HG03196 (cell line): ENCODE measurements around the gene CFAP299.
"Not testable (repeated sequence)": the region's sequence is repeated elsewhere in the genome, so short reads cannot be mapped to it uniquely, and the experiment has no call there.

Experiments
- ATAC-seq: cut with Tn5 transposase; IDR thresholded peaks from one replicate; pipeline ENCODE4 v1.9.1; 2021; ENCODE audit not compliant: unreplicated experiment

Gene CFAP299

GRCh38 chr4:80705311-80705710 is 369.8 kb downstream of the CFAP299 start:
- ATAC-seq: no peak

- no peak for ATAC-seq
Measured at GRCh38 chr4:80709082-80709869, 373.7 kb downstream of the CFAP299 start.

GRCh38 chr4:80710748-80711451 is 375.4 kb downstream of the CFAP299 start:
- no peak for ATAC-seq

GRCh38 chr4:80711956-80712355 is 376.4 kb downstream of the CFAP299 start:
- no peak for ATAC-seq

- ATAC-seq: no peak
Measured at GRCh38 chr4:80713409-80713808, 377.9 kb downstream of the CFAP299 start.

- ATAC-seq: no peak
Measured at GRCh38 chr4:80717204-80717603, 381.7 kb downstream of the CFAP299 start.

GRCh38 chr4:80726471-80726870 is 390.9 kb downstream of the CFAP299 start:
- no peak for ATAC-seq

GRCh38 chr4:80730158-80730557 is 394.6 kb downstream of the CFAP299 start:
- ATAC-seq: no peak

- ATAC-seq: no peak
Measured at GRCh38 chr4:80731436-80731835, 395.9 kb downstream of the CFAP299 start.

- ATAC-seq: no peak
Measured at GRCh38 chr4:80732010-80732409, 396.5 kb downstream of the CFAP299 start.

GRCh38 chr4:80740375-80740774 is 404.8 kb downstream of the CFAP299 start:
- ATAC-seq: no peak

- not testable (repeated sequence) for ATAC-seq
Measured at GRCh38 chr4:80749558-80749957, 414.0 kb downstream of the CFAP299 start.

GRCh38 chr4:80751200-80751599 is 415.7 kb downstream of the CFAP299 start:
- ATAC-seq: no peak

GRCh38 chr4:80767944-80768343 is 432.4 kb downstream of the CFAP299 start:
- no peak for ATAC-seq

GRCh38 chr4:80776168-80776567 is 440.6 kb downstream of the CFAP299 start:
- no peak for ATAC-seq

GRCh38 chr4:80781431-80781830 is 445.9 kb downstream of the CFAP299 start:
- no peak for ATAC-seq

- no peak for ATAC-seq
Measured at GRCh38 chr4:80787306-80787705, 451.8 kb downstream of the CFAP299 start.

- ATAC-seq: no peak
Measured at GRCh38 chr4:80788798-80789197, 453.3 kb downstream of the CFAP299 start.

GRCh38 chr4:80790152-80790551 is 454.6 kb downstream of the CFAP299 start:
- ATAC-seq: no peak

GRCh38 chr4:80793660-80794059 is 458.1 kb downstream of the CFAP299 start:
- not testable (repeated sequence) for ATAC-seq

- no peak for ATAC-seq
Measured at GRCh38 chr4:80798082-80798481, 462.6 kb downstream of the CFAP299 start.

- not testable (repeated sequence) for ATAC-seq
Measured at GRCh38 chr4:80800719-80801118, 465.2 kb downstream of the CFAP299 start.
